Kidney capillary endothelial cell (primary cell): ENCODE results near the gene IRX4.
"Not testable (repeated sequence)": the region's sequence is repeated elsewhere in the genome, so short reads cannot be mapped to it uniquely, and the experiment has no call there.

Source experiments
- DNase-seq: peaks from one replicate; pipeline ENCODE4 v3.0.0-alpha.2; 2018; ENCODE audit warnings: low spot score

IRX4 gene

GRCh38 chr5:1856596-1857255 lies 26.0 kb downstream of the IRX4 start:
- no peak for DNase-seq

DNA sequence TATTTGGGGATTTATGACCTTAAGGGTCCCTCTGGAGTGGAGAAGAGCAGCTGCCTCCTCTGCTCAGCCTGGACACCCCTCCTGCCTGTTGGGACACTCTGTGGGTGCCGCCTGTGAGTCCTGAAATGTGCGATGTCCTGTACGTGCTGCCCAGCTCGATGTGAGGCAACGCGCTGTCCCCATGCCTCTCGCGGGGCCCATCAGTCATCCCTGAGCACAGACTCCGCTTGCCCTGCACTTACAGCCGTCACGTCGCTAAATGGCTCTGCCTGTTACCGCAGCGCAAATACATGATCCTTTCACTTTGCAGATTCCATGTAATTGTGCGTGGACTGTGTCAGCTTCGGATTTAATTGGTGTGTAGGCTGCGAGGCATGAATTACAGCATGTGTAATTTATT lies 27.1 kb downstream of the IRX4 start:
- no peak for DNase-seq

DNA sequence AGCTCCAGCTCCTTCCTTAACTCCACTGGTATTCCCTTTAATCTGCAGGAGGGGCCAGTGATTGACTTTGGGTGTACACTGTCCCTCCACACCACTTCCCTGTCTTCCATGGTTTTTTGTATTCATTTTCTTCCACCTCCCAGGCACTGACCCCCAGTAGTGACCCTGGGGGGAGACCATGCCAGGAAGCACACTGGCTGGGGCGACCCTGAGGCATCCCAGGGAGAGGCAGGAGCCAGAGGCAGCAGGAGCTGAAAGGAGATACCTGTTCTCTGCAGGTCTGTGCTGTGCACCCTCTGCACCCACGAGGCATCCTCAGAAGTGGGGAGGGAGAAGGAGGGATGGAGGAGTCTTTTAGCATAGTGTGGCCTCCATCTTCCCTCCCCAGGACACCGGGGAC lies 27.6 kb downstream of the IRX4 start:
- no peak for DNase-seq

DNA sequence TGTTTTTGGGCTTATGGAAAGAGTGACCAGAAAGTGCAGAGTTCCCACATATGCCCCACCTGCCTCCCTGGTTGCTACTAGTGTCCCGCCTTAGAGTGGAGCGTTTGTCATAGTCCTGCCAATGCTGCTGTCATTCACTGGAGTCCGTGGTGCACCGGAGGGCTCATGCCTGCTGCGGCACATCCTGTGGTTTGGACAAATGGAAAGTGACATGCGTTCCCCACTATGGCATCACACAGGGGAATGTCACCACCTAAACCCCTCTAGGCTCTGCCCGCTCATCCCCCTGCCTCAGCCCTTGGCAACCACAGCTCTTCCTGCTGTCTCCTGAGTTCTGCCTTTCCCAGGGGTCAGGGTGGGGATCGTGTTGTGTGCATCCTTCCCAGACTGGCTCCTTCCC lies 29.2 kb downstream of the IRX4 start:
- DNase-seq, result no peak

DNA sequence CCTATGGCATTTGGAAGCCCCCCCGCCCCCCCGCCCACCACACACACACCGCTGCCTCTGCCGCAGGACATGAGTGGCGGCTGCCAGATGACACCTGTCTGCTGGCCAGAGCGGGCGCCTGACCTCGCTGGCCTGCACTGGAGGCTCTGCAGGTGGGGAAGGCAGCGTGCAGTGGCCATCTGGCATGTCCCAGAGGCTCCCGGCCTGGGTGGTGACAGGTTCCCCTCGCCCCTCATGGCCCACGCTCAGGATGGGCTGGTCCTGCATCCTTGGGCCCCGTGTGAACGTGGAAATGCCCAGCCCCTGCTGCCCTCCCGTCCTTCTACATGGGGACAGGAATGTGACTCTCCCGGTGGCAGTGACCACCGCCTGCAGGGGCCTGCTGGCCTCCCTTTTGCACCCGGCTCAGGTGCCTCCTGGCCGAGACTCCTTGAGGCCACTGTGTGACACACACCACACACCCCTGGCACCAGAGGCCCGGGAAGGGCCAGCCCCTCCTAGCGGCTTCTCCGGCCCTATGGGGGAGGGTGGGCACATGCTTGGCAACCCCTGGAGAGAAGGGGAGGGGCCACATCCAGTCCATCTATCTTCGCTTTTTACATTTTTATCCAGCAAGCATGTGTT lies 30.3 kb downstream of the IRX4 start:
- no peak for DNase-seq

DNA sequence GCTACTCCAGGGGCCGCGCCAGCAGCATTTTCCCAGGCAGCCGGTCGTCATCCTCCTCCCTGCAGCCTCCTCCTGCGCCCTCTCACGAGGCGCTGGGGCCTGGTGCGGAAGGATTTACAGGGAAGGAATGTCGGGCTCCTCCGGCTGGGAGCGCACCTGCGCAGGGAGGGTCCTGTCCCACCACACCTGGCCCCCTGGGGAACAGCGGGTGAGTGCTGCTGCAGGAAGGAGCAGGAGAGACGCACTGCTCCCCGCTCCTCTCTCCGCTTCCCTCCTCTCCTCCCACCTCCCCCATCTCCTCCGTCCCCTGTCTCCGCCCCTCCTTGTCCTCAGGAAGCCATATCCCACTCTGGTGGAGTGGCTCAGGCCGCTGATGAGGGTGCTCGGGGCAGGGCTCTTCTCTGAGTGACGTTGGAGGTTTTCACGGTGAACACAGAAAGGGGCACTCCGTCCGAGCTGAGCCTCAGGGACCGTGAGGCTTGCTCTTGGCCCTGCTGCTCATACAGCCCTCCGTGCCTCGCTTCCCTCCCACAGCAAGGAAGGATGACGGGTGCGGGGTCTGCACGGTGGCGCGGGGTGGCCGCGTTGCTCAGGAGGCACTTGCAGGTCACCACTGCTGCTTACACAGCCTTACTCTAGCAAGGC lies 31.3 kb downstream of the IRX4 start:
- DNase-seq, result no peak

GRCh38 chr5:1850324-1851154 lies 32.2 kb downstream of the IRX4 start:
- DNase-seq, result no peak

DNA sequence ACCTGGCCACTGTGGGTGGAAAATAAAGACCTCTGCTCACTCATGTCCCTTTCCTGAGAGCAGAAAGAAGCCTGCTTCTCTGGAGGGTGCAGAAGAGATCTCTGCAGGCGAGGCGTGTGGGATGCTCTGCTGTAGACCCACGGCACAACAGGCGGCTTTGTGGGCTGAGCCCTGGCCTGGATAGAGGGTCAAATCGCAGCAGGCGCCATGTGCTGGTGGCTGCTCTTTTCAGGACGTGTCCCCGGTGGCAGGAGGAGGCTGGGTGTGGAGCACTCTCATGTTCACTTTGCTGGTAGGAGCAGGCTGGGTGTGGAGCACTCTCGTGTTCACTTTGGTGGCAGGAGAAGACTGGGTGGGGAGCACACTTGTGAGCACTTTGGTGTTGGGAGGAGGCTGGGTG lies 35.1 kb downstream of the IRX4 start:
- DNase-seq, result no peak

DNA sequence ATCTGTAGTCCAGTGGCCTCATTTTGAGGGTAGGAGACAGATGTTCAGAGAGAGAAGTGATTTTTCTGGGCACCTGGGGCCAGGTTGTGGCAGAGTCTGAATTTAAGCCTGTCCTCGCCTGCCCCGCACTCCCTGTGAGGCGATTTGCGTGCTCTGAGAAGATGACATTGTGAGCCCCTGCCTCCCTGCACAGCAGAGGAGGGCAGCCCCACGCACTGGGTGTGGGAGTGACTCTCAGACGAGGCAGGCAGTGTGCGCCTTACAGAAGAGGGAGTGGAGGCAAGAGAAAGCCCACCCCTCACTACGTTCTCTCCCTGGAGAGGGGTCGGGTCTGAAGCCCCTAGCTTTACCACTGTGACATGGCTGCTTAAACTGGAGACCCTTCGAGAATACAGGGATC lies 35.7 kb downstream of the IRX4 start:
- no peak for DNase-seq

DNA sequence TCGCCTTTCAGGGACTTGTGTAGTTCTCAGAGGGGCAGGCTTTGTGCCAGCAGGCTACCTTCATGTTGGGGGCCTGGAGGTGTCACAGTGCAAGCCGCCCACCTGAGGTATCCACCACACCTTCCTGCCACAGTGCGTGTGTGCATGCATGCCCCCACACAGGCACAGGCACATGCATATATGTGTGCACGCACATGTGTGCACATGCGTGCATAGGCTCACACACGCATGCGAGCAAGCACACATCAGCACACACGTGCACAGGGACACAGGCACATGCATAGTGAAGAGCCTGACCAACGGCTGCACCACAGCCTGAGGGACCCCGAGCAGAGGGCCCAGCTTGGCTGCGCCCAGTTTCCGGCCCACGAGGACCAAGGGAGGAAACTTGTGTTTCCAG lies 36.1 kb downstream of the IRX4 start:
- no peak for DNase-seq

GRCh38 chr5:1845696-1846095 lies 37.0 kb downstream of the IRX4 start:
- DNase-seq, result no peak

DNA sequence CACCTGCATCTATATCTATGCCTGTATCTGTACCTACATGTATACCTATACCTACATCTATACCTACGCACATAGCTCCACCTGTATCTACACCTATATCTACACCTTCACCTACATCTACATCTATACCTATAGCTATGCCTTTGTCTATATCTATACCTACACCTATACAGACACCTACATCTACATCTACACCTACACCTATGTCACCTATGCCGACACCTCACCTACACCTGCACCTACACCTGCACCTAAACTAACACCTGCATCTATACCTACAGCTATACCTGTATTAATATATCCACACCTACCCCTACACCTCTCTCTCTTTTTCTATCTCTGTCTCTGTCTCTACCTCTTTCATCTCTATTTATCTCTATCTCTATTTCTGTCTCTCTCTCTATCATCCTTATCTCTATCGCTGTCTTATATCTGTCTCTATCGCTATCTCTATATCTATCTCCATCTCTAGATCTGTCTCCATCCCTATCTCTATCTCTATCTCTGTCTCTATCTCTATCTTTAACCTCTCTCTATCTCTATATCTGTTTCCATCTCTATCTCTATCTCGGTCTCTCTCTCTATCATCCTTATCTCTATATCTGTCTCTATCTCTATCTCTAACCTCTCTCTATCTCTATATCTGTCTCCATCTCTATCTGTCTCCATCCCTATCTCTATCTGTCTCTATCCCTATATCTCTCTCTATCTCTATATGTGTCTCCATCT lies 37.9 kb downstream of the IRX4 start:
- DNase-seq, result no peak

GRCh38 chr5:1843761-1844160 lies 39.0 kb downstream of the IRX4 start:
- not testable (repeated sequence) for DNase-seq

GRCh38 chr5:1842004-1842819 lies 40.5 kb downstream of the IRX4 start:
- DNase-seq, result no peak

- DNase-seq, result no peak
Measured at GRCh38 chr5:1840741-1841521, 41.8 kb downstream of the IRX4 start.

DNA sequence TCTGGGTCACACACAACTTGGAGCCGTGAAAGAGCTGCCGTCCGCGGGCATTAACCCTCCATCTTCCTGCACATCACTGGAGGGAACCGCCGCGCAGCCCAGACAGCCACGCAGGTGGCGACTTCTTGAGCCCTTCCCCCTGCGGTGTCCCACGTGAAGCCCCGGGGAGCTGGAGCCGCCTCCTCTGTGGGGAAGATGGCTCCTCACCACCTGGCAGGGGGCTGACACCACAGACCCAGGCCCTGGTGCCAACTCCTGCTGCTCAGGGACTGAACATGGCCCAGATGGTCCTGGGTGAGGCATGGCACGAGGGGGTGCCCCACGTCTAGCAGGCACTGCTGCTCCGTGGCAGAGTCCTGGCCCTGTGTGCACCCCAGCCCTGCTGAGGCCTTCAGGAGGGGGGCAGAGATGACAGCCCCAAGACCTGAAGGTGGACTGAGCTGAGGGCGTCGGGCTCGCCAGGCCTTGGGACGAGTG lies 42.6 kb downstream of the IRX4 start:
- no peak for DNase-seq

DNA sequence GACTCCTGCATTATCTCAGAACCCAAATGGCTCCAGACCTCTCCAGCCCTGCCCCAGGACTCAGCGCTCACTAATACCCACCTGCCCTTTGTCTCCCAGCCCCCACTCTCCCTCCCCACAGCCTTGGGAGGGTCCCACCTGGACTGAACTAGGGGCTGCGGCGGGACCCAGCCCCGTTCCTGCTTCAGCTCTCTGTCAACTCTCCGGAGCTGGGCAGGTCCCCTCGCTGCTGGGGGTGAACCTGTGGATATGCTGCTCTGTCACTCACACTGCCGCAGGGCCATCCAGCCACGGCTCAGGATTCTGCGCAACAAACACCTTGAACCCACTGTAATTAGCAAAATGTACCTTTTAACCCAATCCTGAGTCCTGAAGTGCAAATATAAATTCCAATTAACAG lies 44.7 kb downstream of the IRX4 start:
- DNase-seq, result no peak

GRCh38 chr5:1836891-1837880 lies 45.5 kb downstream of the IRX4 start:
- no peak for DNase-seq
